Astrocyte of the spinal cord (primary cell): Measurements from ENCODE around the gene ZFAND5.

Source experiments
- DNase-seq: peaks from one replicate; pipeline ENCODE4 v3.0.0; 2011; ENCODE audit warnings: low read depth, low spot score
- H3K4me3 ChIP-seq: 2 replicates; pipeline ENCODE4 v1.5.1; 2011; ENCODE audit warnings: low read depth, mild to moderate bottlenecking, low read length, moderate library complexity
- in situ Hi-C: cut with HindIII; loops from 2 replicates; pipeline ENCODE4 v1.10.0; 2017; ENCODE audit warnings: low sequenced_read_pairs
- TF ChIP-seq, protein P1 (sequence below): IDR thresholded peaks from 2 replicates; pipeline ENCODE4 v1.5.1; 2012; ENCODE audit warnings: low read depth, mild to moderate bottlenecking, low read length, inconsistent platforms

Gene ZFAND5, protein sequence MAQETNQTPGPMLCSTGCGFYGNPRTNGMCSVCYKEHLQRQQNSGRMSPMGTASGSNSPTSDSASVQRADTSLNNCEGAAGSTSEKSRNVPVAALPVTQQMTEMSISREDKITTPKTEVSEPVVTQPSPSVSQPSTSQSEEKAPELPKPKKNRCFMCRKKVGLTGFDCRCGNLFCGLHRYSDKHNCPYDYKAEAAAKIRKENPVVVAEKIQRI

DNA sequence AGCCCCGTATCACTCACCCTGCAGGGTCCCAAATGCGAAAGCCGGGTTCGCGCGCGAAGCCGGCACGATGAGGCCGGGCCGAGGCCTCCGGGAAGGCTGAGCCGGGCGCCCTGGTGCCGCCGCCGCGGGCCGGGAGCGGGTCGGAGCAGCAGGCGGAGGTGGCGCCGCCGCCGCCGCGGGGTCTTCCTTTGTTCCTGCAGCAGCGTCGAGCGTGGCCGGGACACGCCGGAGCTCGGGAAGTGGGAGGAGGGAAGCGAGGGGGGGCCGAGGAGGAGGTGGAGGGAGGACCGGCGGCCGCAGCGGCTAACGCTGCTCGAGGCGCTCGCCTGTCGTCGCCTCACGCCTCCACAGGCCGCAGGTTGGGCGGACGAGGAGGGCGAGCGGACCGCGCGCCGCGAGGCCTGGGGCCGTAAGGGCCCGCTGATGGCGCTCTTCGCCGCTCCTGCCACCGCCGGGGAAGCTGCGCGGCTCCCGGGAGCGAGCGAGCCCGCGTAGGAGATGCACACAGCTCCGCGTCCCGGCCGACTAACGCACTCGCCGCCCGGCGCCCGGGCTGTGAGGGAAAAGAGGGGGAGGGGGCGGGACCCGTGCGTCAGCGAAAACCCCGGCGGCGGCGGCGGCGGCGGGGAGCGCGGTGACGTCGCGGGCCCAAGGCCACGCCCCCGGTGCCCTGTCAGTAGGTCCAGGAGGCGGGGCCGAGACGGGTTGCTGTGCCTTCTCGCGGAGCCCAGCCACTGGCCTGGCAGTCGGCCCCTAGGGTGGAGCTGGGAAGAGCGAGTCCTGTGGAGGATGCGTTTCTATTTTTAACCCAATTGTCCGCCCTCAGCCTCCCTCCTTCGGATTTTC is at the start of gene ZFAND5:
Gene ZFAND5 (minus strand): TSS at position 530 of the 846 bp plus-strand sequence. CDS start 4,430 bp downstream, outside the sequence.
- in situ Hi-C loops: loop anchor here (25.0 kb wide), 1 partner anchor 222 kb away; no protein-coding TSS in a partner anchor
- peak; percentile 99 for DNase-seq
- H3K4me3 ChIP-seq: peak within 1 kb of the TSS; percentile 85
- TF ChIP-seq, protein P1, sequence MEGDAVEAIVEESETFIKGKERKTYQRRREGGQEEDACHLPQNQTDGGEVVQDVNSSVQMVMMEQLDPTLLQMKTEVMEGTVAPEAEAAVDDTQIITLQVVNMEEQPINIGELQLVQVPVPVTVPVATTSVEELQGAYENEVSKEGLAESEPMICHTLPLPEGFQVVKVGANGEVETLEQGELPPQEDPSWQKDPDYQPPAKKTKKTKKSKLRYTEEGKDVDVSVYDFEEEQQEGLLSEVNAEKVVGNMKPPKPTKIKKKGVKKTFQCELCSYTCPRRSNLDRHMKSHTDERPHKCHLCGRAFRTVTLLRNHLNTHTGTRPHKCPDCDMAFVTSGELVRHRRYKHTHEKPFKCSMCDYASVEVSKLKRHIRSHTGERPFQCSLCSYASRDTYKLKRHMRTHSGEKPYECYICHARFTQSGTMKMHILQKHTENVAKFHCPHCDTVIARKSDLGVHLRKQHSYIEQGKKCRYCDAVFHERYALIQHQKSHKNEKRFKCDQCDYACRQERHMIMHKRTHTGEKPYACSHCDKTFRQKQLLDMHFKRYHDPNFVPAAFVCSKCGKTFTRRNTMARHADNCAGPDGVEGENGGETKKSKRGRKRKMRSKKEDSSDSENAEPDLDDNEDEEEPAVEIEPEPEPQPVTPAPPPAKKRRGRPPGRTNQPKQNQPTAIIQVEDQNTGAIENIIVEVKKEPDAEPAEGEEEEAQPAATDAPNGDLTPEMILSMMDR: no peak

DNA sequence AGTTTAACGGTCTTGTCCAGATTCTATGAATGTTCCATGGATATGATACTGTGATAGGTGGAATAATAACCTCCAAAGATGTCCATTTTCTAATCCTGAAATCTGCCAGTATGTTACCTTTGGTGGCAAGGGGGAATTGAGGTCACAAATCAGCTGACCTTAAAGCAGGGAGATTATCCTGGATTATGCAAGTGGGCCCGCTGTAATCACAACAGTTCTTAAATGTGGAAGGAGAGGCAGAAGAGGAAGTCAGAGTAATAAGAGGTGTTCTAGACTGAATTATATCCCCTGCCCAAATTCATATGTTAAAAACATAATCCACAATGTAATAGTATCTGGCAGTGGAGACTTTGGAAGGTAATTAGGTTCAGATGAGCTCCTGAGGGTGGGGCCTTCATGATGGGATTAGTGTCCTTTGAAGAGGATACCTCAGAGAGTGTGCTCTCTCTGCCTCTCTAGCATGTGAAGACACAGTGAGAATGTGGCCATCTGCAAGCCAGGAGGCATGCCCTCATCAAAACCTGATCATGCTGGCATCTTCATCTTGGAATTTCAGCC is 47.6 kb upstream of the ZFAND5 start:
- H3K4me3 ChIP-seq: no peak overlapping the region
- in situ Hi-C loops: no loop called here
- no peak for DNase-seq
- TF ChIP-seq, protein P1: no peak

DNA sequence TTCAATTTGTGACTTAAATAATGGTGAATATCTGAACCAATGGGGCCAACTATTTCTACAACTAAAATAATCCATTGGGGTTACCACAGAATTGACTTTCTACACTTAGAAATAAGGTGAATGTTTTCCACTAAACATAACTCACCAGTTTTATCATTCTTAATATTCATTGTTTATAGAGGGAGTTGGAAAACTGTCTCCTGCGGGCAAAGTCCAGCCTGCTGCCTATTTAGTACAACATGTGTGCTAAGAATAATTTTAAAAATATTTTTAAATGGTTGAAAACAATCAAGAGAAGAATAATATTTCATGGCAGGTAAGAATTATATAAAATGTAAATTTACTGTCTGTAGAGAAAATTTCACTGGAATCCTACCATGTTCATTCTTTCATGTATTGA is 45.2 kb upstream of the ZFAND5 start:
- no peak for DNase-seq
- in situ Hi-C loops: no loop called here
- TF ChIP-seq, protein P1: no peak

DNA sequence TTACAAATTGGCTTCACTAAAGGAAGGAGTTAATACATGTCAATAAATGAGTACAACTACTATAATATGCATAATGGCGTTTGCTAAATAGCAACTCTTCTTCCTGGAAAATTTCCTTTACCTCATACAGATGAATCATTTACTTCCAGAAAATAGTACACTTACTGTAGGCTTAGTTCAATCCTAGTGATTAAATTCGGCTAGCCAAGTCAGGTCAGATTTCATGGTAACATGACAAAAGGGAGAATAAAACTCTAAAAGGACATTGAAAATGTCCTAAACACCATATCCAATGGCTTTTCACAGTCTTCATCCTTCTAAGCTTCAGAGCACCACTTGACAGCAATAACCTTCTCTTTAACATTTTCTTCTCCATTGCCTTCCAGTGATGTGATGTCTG is 42.1 kb upstream of the ZFAND5 start:
- no peak for DNase-seq
- in situ Hi-C loops: no loop called here
- no peak overlapping the region for H3K4me3 ChIP-seq
- TF ChIP-seq, protein P1: no peak

More for the DNA sequence above, 45.2 kb upstream of the ZFAND5 start:
- H3K4me3 ChIP-seq: no peak overlapping the region

DNA sequence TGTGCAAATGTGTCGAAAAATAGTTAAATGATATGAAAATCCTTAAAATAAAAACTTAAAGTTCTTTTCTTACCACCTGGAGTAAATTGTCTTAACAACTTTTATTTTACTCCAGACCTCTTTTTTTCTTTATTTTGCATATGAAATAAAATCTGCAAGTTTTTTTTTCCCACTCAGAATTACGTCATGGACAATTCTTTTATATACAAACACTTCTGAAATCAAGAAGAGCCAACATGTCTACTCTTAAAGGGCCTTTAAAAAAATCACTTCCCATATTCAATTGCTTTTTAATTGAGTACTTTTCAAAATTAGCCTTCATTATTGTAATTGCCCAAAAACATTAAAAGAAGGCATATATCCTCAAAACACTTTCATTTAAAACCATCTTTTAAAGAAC is 37.7 kb upstream of the ZFAND5 start:
- DNase-seq: no peak
- TF ChIP-seq, protein P1: no peak
- H3K4me3 ChIP-seq: no peak overlapping the region
- in situ Hi-C loops: no loop called here

- H3K4me3 ChIP-seq: no peak overlapping the region
- in situ Hi-C loops: no loop called here
- no peak for DNase-seq
- TF ChIP-seq, protein P1: no peak
These were observed 36.4 kb upstream of the ZFAND5 start for GRCh38 chr9:72401396-72401795.
